Activated CD4-positive, alpha-beta T cell treated with anti-CD3 and anti-CD28 coated beads, Interleukin-2, amount 10 ng/mL, durations not matched to agents 7 days and 5 days (primary cell): ENCODE data around the gene PSME3. TPM values are rescaled to one million over a fixed set of nuclear protein-coding genes. Genes with fewer than 3 reads are reported as not detected.

Source experiments
- CTCF ChIA-PET: fragments of 350-600 bp; sonication (Branson Sonifier 250); formaldehyde crosslinking; loops from one replicate; lab custom pipeline; 2021; ENCODE audit warnings: antibody characterized with exemption; lab: Charles Lee
- POLR2A ChIA-PET: fragments of 350-600 bp; sonication (Branson Sonifier 250); formaldehyde crosslinking; loops from one replicate; lab custom pipeline; 2021; ENCODE audit warnings: antibody characterized with exemption; lab: Charles Lee
- DNase-seq: peaks from one replicate; pipeline ENCODE4 v3.0.0-alpha.2; 2020
- H3K27ac Mint-ChIP-seq: one replicate; pipeline ENCODE4 v1.8.0; 2021; ENCODE audit warnings: mild to moderate bottlenecking, moderate library complexity, mixed read lengths
- H3K27me3 Mint-ChIP-seq: one replicate; pipeline ENCODE4 v1.8.0; 2021; ENCODE audit warnings: mixed read lengths
- H3K36me3 Mint-ChIP-seq: one replicate; pipeline ENCODE4 v1.8.0; 2021; ENCODE audit warnings: low read depth, mixed read lengths
- H3K4me1 Mint-ChIP-seq: one replicate; pipeline ENCODE4 v1.8.0; 2021; ENCODE audit warnings: mixed read lengths
- H3K4me3 Mint-ChIP-seq: one replicate; pipeline ENCODE4 v1.8.0; 2021; ENCODE audit warnings: mild to moderate bottlenecking, moderate library complexity, mixed read lengths
- H3K9me3 Mint-ChIP-seq: one replicate; pipeline ENCODE4 v1.8.0; 2021; ENCODE audit warnings: mixed read lengths
- total RNA-seq, 2 experiments: library from RNA; stranded (reverse); gene quantifications; one replicate each; pipeline ENCODE4 v1.2.3, GENCODE V29; 2021

Gene PSME3
- total RNA-seq, 2 experiments from 2014 or later, result 110 to 111 TPM

DNA sequence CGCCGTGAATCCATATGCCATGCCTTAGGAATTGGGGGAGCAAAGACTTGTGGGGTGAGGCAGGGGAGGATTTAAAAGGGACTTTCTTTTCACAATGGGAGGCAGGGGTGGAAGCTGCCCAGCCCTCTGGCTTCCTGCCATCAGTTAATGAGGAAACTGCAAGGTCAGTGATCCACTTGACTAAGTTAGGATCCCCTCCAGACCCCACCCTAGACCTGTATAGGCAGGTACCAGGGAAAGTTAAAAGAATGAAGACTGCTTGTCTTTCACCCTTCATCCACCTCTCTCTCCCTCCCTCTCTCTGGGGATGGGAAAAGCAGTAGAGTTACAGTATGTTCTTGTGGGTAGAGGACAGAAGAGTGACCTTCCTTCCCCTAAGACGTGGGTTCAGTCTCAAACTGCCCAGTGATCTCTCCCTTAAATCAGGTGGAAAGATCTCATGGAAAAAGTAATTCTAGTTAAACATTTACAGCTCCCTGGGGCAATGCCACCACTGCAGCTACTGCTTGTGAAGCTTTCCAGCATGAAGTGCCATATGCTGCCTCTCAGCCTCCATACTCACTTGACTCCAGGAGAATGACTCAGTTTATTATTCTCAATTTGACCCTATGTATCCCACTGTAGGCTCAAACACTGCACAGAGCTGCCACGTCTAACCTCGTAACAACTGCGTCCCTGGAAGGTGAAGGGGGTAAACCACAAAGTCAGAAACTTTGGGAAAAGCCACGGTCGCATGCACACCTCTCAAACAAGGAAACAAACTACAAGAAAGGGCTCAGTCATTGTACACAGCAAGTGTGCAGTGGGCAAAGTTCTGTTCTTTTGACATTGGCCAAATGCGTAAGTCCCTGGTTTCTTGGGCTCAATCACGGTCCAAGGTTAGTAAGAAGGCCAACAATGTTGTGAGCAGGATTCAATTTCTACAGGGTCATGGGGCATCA lies 35.9 kb upstream of the PSME3 start:
- H3K27ac Mint-ChIP-seq, result no peak overlapping the region
- ChIA-PET POLR2A (no interaction called here), CTCF (interaction anchor here (1.0 to 2.2 kb wide), 5 partner anchors 16 to 219 kb away, joined by 3 to 7 read pairs (median 6); partner anchors contain the start of genes BECN1 and PSMC3IP)

DNA sequence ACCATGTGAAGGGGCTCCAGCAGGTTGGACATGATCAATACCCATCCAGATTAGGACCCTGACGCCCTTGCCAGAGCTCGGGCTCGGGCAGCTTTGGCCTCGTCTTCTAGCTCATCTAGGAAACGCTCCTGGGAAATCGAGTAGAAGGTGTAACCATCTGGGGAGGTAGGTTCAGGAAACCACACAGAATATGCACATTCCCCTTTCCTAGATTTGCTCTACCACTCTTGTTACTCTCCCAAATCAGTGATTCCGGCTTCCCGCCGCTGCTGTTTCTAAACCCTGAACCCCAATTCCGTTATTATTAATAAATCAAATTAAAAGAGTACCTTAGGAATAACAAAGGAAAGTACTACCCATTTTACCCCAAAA lies 35.2 kb upstream of the PSME3 start:
- ChIA-PET POLR2A (interaction anchor here (0.6 kb wide), 1 partner anchor 219 kb away, joined by 3 read pairs; no protein-coding TSS in a partner anchor), CTCF (interaction anchor here (1.1 to 2.2 kb wide), 5 partner anchors 17 to 686 kb away, joined by 3 to 7 read pairs (median 6); partner anchors contain the start of genes BECN1, DHX8 and PSMC3IP)
- peak overlapping the region; percentile 85 for H3K27ac Mint-ChIP-seq
- peaks cover 5% of the 10 kb centered on the region for H3K27me3 Mint-ChIP-seq
- peaks cover 9% of the 10 kb centered on the region for H3K36me3 Mint-ChIP-seq
- DNase-seq, result no peak
- H3K9me3 Mint-ChIP-seq, result peaks cover 3% of the 10 kb centered on the region
- peak overlapping the region; percentile 91 for H3K4me3 Mint-ChIP-seq
- H3K4me1 Mint-ChIP-seq, result peaks cover 22% of the 10 kb centered on the region

More for the DNA sequence above, 35.9 kb upstream of the PSME3 start:
- Mint-ChIP-seq H3K4me3 (peak overlapping the region; percentile 91), H3K36me3 (peaks cover 9% of the 10 kb centered on the region), H3K27me3 (peaks cover 5% of the 10 kb centered on the region), H3K9me3 (peaks cover 3% of the 10 kb centered on the region), H3K4me1 (peaks cover 22% of the 10 kb centered on the region)
- DNase-seq, result no peak

DNA sequence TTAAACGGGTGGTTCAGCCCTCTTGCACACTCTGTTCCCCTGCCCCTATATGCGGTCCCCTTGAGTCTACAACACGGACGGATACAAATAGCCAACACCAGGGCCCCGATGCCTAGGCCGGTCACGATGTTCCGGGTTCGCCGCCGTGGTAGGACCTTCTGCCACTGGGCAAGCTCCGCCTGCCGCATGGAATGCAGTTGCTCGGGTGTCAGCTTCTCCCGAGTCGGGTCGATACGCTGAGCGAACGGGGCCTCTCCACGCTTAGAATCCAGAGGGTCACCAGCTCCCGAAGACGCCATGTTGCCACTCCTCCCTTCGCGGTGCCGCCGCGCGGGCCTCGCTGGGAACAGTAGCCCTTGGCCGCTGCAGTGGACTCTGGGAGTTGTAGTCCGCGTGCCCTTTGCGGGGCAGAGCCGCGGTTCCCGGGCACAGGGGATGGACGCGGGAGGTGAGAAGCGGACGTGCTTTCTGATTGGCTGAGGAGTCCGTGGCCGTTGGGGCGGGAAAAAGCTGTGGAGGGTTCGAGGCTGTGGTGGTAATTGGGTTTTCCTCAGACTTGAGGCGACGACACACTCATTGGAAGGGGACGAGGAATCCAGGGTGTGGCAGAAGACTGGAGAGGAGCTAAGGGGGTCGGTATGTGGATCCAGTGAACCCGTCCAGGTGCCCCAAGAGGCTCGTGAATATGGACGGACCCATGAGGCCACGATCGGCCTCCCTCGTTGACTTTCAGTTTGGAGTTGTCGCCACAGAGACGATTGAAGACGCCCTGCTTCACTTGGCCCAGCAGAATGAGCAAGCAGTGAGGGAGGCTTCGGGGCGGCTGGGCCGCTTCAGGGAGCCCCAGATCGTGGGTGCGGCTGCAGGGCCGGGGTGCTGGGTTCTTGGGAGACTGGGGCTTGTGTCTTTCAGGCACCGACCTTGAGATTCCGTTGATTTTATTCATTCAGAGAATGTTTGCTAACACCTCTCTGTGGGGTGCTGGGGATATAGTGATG lies 34.5 kb upstream of the PSME3 start, which contains the start of the genes CNTD1 and COA3:
Gene CNTD1 (plus strand): TSS at position 479 of the 998 bp plus-strand sequence. CDS start 207 bp downstream, at position 686.
Gene COA3 (minus strand): TSS at position 322 of the 998 bp plus-strand sequence. CDS start 23 bp downstream, at position 299.
- peaks cover 3% of the 10 kb centered on the region for H3K9me3 Mint-ChIP-seq
- H3K27me3 Mint-ChIP-seq, result peaks cover 5% of the 10 kb centered on the region
- CTCF ChIA-PET, result interaction anchor here (0.6 to 2.2 kb wide), 6 partner anchors 18 to 768 kb away, joined by 3 to 7 read pairs (median 4); partner anchors contain the start of genes BECN1, DHX8 and PSMC3IP
- peak within 1 kb of the TSS; percentile 91 for H3K4me3 Mint-ChIP-seq
- H3K27ac Mint-ChIP-seq, result peak within 1 kb of the TSS; percentile 85
- peaks cover 9% of the 10 kb centered on the region for H3K36me3 Mint-ChIP-seq
- POLR2A ChIA-PET, result interaction anchor here (0.6 kb wide), 1 partner anchor 220 kb away, joined by 3 read pairs; no protein-coding TSS in a partner anchor
- H3K4me1 Mint-ChIP-seq, result peaks cover 22% of the 10 kb centered on the region
- DNase-seq, result peak; percentile 84

DNA sequence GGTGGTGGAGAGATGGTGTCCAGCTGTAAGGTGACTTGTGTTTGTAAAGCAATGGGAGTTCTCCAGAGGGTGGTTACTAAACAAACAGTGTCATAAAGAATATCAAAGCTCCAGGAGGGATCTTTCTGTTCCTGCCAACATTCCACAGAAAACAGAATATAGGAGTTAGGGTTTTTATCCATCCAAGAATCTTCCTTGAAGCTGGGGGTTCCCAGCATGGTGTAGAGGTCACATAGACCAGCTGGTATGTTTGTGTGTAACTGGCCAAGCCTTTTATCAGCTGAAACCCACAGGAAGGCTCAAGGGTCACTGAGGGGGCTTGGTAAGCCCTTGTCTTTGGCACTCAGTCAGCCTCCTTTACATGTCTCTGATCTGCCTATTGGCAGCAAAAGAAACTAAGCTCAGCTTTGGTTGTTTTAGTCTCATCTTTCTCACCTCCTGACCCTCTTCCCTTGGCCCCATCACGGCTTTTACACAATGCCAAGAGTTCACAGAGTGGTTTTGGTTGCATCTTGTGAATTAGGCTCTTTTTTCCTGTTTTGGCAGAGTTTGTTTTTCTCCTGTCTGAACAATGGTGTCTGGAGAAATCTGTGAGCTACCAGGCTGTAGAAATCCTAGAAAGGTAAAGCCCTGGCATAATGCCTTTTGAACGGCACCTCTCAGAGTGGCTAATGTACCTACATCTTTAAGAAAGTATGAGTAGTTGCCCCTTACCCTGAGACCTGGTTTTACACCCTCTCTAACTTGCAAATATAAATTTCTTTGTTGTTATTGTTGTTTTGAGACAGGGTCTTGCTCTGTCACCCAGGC lies 29.9 kb upstream of the PSME3 start:
- POLR2A ChIA-PET, result no interaction called here
- no peak for DNase-seq
- Mint-ChIP-seq H3K9me3 (peaks cover 3% of the 10 kb centered on the region), H3K27ac (no peak overlapping the region), H3K27me3 (peaks cover 5% of the 10 kb centered on the region), H3K36me3 (peaks cover 5% of the 10 kb centered on the region), H3K4me1 (peaks cover 9% of the 10 kb centered on the region), H3K4me3 (no peak overlapping the region)
- CTCF ChIA-PET, result interaction anchor here (0.8 to 0.9 kb wide), 3 partner anchors 15 to 17 kb away, joined by 3 read pairs; no protein-coding TSS in a partner anchor

DNA sequence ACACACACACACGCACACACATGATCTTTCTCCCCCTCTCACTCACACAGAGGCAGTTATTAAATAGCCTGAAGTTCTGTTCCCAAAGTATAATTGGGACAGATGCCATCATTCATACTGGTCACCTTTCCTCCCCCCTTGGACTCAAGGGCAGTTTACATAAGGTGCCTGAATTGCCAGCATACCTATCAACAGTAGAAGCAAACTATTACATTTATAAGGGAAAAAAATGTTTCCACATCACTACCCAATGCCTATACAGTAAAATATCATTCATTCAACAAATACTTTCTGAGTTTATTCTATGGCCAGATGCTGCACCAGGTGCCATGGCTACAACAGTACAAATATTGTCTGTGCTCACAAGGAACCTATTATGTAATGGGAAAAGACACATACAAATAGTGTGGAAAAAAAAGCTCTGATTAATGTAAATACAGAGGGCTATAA lies 28.3 kb upstream of the PSME3 start:
- POLR2A ChIA-PET, result no interaction called here
- Mint-ChIP-seq H3K4me1 (no peaks in the 10 kb centered on the region), H3K4me3 (no peak overlapping the region), H3K9me3 (no peaks in the 10 kb centered on the region), H3K36me3 (peaks cover 4% of the 10 kb centered on the region), H3K27me3 (peaks cover 5% of the 10 kb centered on the region), H3K27ac (no peak overlapping the region)
- no peak for DNase-seq
- CTCF ChIA-PET, result interaction anchor here (0.6 kb wide), 1 partner anchor 25 kb away, joined by 3 read pairs; no protein-coding TSS in a partner anchor

DNA sequence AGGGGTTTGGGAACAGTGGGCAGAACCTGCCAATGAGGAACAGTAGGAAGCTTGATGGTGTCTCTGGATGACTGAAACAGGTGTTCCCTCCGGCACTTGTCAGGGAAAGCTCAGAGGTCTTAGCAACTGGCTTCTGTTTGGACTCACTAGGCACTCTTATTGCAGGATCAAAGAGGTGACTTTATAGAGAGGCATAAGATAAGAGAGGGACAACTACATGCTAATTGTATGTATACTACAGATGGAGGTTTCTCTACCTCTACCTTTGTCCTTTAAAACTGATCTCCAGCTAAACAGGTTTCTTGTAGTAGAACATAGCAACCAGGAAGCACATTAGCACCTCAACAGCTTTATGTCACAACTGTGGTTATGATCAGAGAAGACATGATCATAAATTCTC lies 26.9 kb upstream of the PSME3 start:
- no peaks in the 10 kb centered on the region for H3K4me1 Mint-ChIP-seq
- POLR2A ChIA-PET, result no interaction called here
- no peaks in the 10 kb centered on the region for H3K9me3 Mint-ChIP-seq
- no peak overlapping the region for H3K27ac Mint-ChIP-seq
- peaks cover 2% of the 10 kb centered on the region for H3K27me3 Mint-ChIP-seq
- H3K4me3 Mint-ChIP-seq, result no peak overlapping the region
- peaks cover 9% of the 10 kb centered on the region for H3K36me3 Mint-ChIP-seq
- no peak for DNase-seq
- CTCF ChIA-PET, result interaction anchor here (0.8 to 1.2 kb wide), 4 partner anchors 12 to 40 kb away, joined by 3 to 6 read pairs (median 4); partner anchors contain the start of genes BECN1 and VPS25

DNA sequence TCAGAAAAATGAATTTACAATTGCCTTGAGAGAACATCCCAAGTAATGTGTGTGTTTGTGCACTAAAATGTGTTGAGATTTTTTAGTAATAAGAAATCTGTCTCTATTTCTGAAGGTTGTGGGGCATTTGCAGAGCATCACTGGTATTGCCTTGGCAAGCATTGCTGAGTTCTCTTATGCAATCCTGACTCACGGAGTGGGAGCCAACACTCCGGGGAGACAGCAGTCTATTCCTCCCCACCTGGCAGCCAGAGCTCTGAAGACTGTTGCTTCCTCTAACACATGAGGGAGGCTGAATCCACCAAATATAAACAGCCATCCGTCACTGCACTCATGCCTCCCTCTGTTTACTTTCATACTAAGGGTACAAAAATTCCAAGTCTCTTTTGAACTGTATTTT lies 23.9 kb upstream of the PSME3 start:
- no peaks in the 10 kb centered on the region for H3K27me3 Mint-ChIP-seq
- no peak overlapping the region for H3K4me3 Mint-ChIP-seq
- peaks cover 24% of the 10 kb centered on the region for H3K36me3 Mint-ChIP-seq
- CTCF ChIA-PET, result interaction anchor here (0.6 to 1.8 kb wide), 3 partner anchors 13 to 535 kb away, joined by 3 to 5 read pairs (median 4); partner anchors contain the start of gene BECN1
- POLR2A ChIA-PET, result no interaction called here
- no peaks in the 10 kb centered on the region for H3K9me3 Mint-ChIP-seq
- H3K27ac Mint-ChIP-seq, result no peak overlapping the region
- no peaks in the 10 kb centered on the region for H3K4me1 Mint-ChIP-seq
- no peak for DNase-seq

DNA sequence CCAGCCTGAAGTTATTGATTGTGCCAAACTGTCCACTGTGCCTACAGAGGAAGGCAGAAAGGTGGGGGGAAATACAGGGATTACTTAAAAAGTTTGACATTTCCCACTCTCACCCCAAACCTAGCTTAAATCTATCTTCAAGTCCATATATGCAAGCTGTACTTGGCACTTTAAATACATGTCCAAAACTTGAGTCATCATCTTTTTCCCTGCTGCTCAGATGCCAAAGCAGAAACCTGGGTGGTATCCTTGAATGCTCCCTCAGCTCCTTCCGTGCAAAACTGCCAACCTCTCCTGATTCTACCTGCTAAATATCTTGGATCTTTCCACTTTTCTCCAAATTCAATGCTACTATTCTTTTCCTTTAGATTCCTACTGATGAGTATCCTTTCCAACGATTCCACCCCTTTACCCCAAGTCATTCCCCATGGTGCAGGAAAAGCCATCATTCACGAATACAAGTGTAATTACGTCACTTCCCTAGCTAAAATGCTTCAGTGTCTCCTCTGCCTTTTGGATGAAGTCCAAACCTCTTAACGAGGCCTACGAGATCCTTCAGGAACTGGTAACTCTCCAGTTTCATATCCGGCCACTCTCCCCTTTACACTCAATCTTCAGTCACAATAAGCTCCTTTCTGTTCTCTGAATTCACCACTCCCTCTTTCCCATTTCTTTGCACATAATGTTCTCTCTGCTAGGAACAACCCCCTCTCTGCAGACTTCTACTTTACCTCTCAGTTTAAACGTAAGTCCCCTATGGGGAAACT lies 18.4 kb upstream of the PSME3 start:
- ChIA-PET POLR2A (no interaction called here), CTCF (interaction anchor here (1.3 to 2.9 kb wide), 2 partner anchors 10 to 42 kb away, joined by 3 to 18 read pairs; partner anchors contain the start of genes BECN1 and VPS25)
- Mint-ChIP-seq H3K27ac (peak overlapping the region; percentile 16), H3K4me1 (no peaks in the 10 kb centered on the region), H3K9me3 (no peaks in the 10 kb centered on the region), H3K27me3 (no peaks in the 10 kb centered on the region), H3K4me3 (no peak overlapping the region), H3K36me3 (peaks cover 68% of the 10 kb centered on the region)
- no peak for DNase-seq

DNA sequence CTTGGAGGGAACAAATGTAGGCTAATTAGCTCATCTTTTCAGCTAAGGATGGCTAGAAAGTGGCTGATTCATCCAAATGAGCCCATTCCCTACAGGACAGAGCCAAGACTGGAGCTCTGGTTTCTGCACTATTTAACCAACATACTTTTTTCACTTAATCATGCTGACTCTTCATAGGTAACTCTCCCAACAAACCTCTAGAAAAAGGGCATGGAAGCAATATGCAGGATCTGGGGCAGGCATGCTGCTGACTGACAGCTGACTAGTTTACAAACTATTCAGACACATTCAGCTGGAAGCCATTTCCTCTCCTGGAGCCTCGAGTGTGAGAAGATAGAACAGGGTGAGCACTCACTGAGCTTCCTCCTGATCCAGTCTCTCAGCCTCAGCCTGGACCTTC lies 15.3 kb upstream of the PSME3 start:
- Mint-ChIP-seq H3K36me3 (peaks cover 73% of the 10 kb centered on the region), H3K27ac (no peak overlapping the region)
- POLR2A ChIA-PET, result no interaction called here

DNA sequence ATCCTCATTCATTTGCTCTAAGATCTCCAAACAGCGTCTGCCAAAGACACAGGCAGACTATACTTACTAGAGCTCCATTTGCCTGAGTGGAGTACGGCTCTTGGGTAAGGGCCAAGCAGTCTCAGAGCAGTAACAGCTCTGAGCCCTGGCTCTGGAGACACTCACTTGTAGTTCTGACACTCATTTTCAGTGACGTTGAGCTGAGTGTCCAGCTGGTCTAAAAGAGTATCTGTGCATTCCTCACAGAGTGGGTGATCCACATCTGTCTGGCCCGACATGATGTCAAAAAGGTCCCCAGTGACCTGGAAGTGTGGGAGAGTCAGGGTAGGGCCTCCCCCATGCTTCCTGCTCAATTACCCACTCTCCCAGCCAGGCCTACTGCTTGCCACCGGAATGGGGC lies 14.8 kb upstream of the PSME3 start:
- ChIA-PET CTCF (interaction anchor here (1.0 to 5.8 kb wide), 4 partner anchors 12 to 31 kb away, joined by 3 to 23 read pairs (median 4); partner anchors contain the start of gene PSME3), POLR2A (interaction anchor here (0.6 kb wide), 1 partner anchor 32 kb away, joined by 3 read pairs; no protein-coding TSS in a partner anchor)
- no peak overlapping the region for H3K27ac Mint-ChIP-seq
- peaks cover 73% of the 10 kb centered on the region for H3K36me3 Mint-ChIP-seq
- H3K4me1 Mint-ChIP-seq, result peaks cover 24% of the 10 kb centered on the region
- no peaks in the 10 kb centered on the region for H3K9me3 Mint-ChIP-seq
- no peaks in the 10 kb centered on the region for H3K27me3 Mint-ChIP-seq
- DNase-seq, result no peak
- H3K4me3 Mint-ChIP-seq, result no peak overlapping the region

More for the DNA sequence above, 15.3 kb upstream of the PSME3 start:
- Mint-ChIP-seq H3K4me3 (no peak overlapping the region), H3K9me3 (no peaks in the 10 kb centered on the region), H3K27me3 (no peaks in the 10 kb centered on the region), H3K4me1 (peaks cover 21% of the 10 kb centered on the region)
- DNase-seq, result no peak
- CTCF ChIA-PET, result interaction anchor here (1.0 to 5.8 kb wide), 4 partner anchors 12 to 30 kb away, joined by 3 to 23 read pairs (median 4); partner anchors contain the start of gene PSME3
